Gastroesophageal sphincter (tissue), 4 donors: ENCODE measurements around the gene GRAMD2B. TPM values are rescaled to one million over a fixed set of nuclear protein-coding genes. Genes with fewer than 3 reads are reported as not detected.

Source experiments
- ATAC-seq: fragments of 150-250 bp; one replicate; pipeline ENCODE4 v1.9.1; 2016; ENCODE audit warnings: mild to moderate bottlenecking, moderate library complexity
- H3K27ac ChIP-seq, 4 donors: fragments of 200-600 bp; sonication (generic) in 3 of 4; 1 replicate in 3 of 4; 2 replicates in 1 of 4; pipeline ENCODE4 v1.5.1; 2016 to 2019
- H3K27me3 ChIP-seq: fragments of 200-600 bp; sonication (generic); one replicate; pipeline ENCODE4 v1.5.1; 2019
- H3K36me3 ChIP-seq, 2 donors: fragments of 200-600 bp; sonication (generic); one replicate each; pipeline ENCODE4 v1.5.1; 2019; ENCODE audit warnings: control low read depth in 1 of 2
- H3K4me1 ChIP-seq, 3 donors: fragments of 200-600 bp; sonication (generic); 1 replicate in 2 of 3; 2 replicates in 1 of 3; pipeline ENCODE4 v1.5.1; 2016 to 2019; ENCODE audit warnings: control low read depth in 2 of 3
- H3K4me3 ChIP-seq, 2 donors: fragments of 200-600 bp; sonication (generic); one replicate each; pipeline ENCODE4 v1.5.1; 2019; ENCODE audit warnings: mild to moderate bottlenecking in 1 of 2, moderate library complexity in 1 of 2
- H3K9me3 ChIP-seq, 3 donors: fragments of 200-600 bp; sonication (generic); one replicate each; pipeline ENCODE4 v1.5.1; 2017 to 2019; ENCODE audit warnings: control low read depth in 2 of 3
- CTCF ChIP-seq, 4 experiments: fragments of 200-600 bp in 2 of 4; fragments of 450-650 bp in 2 of 4; sonication (generic) in 1 of 4; IDR thresholded peaks; one replicate each; pipeline ENCODE4 v1.5.1; 2017 to 2019; ENCODE audit warnings: antibody characterized with exemption in 4 of 4, mild to moderate bottlenecking in 2 of 4, moderate library complexity in 2 of 4
- EP300 ChIP-seq: sonication (generic); formaldehyde crosslinking; IDR thresholded peaks from one replicate; pipeline ENCODE4 v1.6.1; 2017; ENCODE audit warnings: antibody characterized with exemption, mild to moderate bottlenecking
- POLR2A ChIP-seq, 2 donors: fragments of 450-650 bp; IDR thresholded peaks; one replicate each; pipeline ENCODE4 v1.6.1; 2017; ENCODE audit warnings: antibody characterized with exemption in 2 of 2, mild to moderate bottlenecking in 2 of 2, moderate library complexity in 1 of 2
- POLR2AphosphoS5 ChIP-seq: sonication (generic); formaldehyde crosslinking; IDR thresholded peaks from one replicate; pipeline ENCODE4 v1.6.1; 2017; ENCODE audit warnings: antibody characterized with exemption
- WGBS, 2 donors: methylation state at CpG; one replicate each; pipeline ENCODE4 v1.1.5; 2018; ENCODE audit warnings: low coverage in 1 of 2; 5-methylcytosine and 5-hydroxymethylcytosine counted together
- total RNA-seq, 4 donors: library from RNA; depleted of rRNA; stranded (reverse); fragments of >200 nt; gene quantifications; one replicate each; pipeline ENCODE4 v1.1.0, GENCODE V29; 2016

GRAMD2B gene
- total RNA-seq, 4 donors from 2014 or later = 47.7 to 66.0 (median 53.2) TPM

- Histone ChIP-seq H3K4me1 (peaks cover 0 to 35% (median 0%) of the 10 kb centered on the region in 3 donors), H3K36me3 (peaks cover 0 to 43% of the 10 kb centered on the region in 2 donors), H3K27ac (no peak overlapping the region), H3K9me3 (no peaks in the 10 kb centered on the region), H3K4me3 (no peak overlapping the region), H3K27me3 (no peaks in the 10 kb centered on the region)
- no peak for ATAC-seq
- TF ChIP-seq POLR2AphosphoS5 = no peak
- TF ChIP-seq CTCF (IDR thresholded peaks at IDR 0.05) = no peak
- TF ChIP-seq POLR2A (IDR thresholded peaks at IDR 0.05) = no peak
- TF ChIP-seq EP300 = no peak
- WGBS, 2 donors = 75 to 87% methylated on average over 2 of the region's 2 CpGs
These were observed 18.0 kb downstream of the GRAMD2B start for GRCh38 chr5:126441230-126441629.

GRCh38 chr5:126443374-126443851 lies 20.2 kb downstream of the GRAMD2B start:
- Histone ChIP-seq H3K4me1 (peaks cover 0 to 35% (median 0%) of the 10 kb centered on the region in 3 donors), H3K27me3 (no peaks in the 10 kb centered on the region), H3K9me3 (no peaks in the 10 kb centered on the region), H3K4me3 (no peak overlapping the region), H3K36me3 (peaks cover 0 to 33% of the 10 kb centered on the region in 2 donors), H3K27ac (no peak overlapping the region)
- 20% methylated on average over 1 of the region's 2 CpGs; no CpG with 5 or more reads in 1 of the 2 donors for WGBS, 2 donors
- TF ChIP-seq EP300 = no peak
- no peak for TF ChIP-seq CTCF (IDR thresholded peaks at IDR 0.05)
- TF ChIP-seq POLR2AphosphoS5 = no peak
- TF ChIP-seq POLR2A (IDR thresholded peaks at IDR 0.05) = no peak
- no peak for ATAC-seq

DNA sequence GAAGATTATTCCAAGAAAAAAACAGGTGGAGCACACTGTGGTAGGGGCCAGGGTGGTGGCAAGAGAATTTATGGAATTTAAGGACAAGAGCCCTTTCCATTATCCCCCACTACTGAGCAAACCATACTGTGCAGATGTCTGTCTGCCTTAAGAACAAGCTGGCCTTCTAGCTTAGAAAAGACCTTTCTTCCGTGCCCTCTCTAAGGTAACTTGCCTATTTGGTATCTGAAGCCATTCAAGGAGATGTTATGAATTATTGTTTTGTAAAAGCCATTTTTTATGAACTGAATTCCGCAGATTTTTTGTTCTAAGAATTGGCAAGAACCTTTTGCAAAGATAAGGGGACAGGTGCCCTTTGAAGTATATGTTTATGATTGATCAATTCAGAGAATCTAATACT lies 20.9 kb downstream of the GRAMD2B start:
- H3K27me3 ChIP-seq = no peaks in the 10 kb centered on the region
- ATAC-seq = no peak
- H3K9me3 ChIP-seq = no peaks in the 10 kb centered on the region
- peaks cover 0 to 25% of the 10 kb centered on the region in 2 donors for H3K36me3 ChIP-seq
- WGBS, 2 donors = 88 to 100% methylated on average over 1 to 2 of the region's 2 CpGs
- peaks cover 0 to 40% (median 0%) of the 10 kb centered on the region in 3 donors for H3K4me1 ChIP-seq
- H3K27ac ChIP-seq = no peak overlapping the region
- H3K4me3 ChIP-seq = no peak overlapping the region
- TF ChIP-seq CTCF (IDR thresholded peaks at IDR 0.05) (no peak), POLR2A (IDR thresholded peaks at IDR 0.05) (no peak), EP300 (no peak), POLR2AphosphoS5 (no peak)

GRCh38 chr5:126445502-126446174 lies 22.4 kb downstream of the GRAMD2B start:
- ATAC-seq = no peak
- Histone ChIP-seq H3K27ac (no peak overlapping the region), H3K4me1 (peaks cover 0 to 55% (median 0%) of the 10 kb centered on the region in 3 donors), H3K36me3 (peaks cover 0 to 18% of the 10 kb centered on the region in 2 donors), H3K27me3 (no peaks in the 10 kb centered on the region), H3K9me3 (no peaks in the 10 kb centered on the region), H3K4me3 (no peak overlapping the region)
- WGBS, 2 donors = 100% methylated on average over 1 of the region's 3 CpGs
- TF ChIP-seq POLR2AphosphoS5 = no peak
- TF ChIP-seq POLR2A (IDR thresholded peaks at IDR 0.05) = no peak
- no peak for TF ChIP-seq EP300
- no peak for TF ChIP-seq CTCF (IDR thresholded peaks at IDR 0.05)
